IMR-90 (cell line): ENCODE measurements around the gene ST6GALNAC2. TPM values are rescaled to one million over a fixed set of nuclear protein-coding genes. Genes with fewer than 3 reads are reported as not detected.

Source experiments
- ATAC-seq: fragments of 200-7000 bp; cut with Tn5 transposase; 2 replicates; pipeline ENCODE4 v1.9.1; 2020; ENCODE audit warnings: low read depth, mild to moderate bottlenecking, moderate library complexity
- BruUV-seq: library from RNA; stranded (reverse); fragments of 400-500 nt; replicated peaks from 2 replicates; lab custom pipeline; 2021; lab: Mats Ljungman, UMichigan
- CTCF ChIA-PET: fragments of 300-600 bp; formaldehyde crosslinking; extraction: SDS; loops from one replicate; lab custom pipeline; 2021; ENCODE audit warnings: antibody characterized with exemption; lab: Yijun Ruan, JAX
- POLR2A ChIA-PET: fragments of 300-600 bp; sonication (Branson Sonifier 250); formaldehyde crosslinking; loops from one replicate; lab custom pipeline; 2022; ENCODE audit warnings: antibody characterized with exemption; ENCODE audit not compliant: unreplicated experiment; lab: Charles Lee
- DNase-seq: peaks from one replicate; pipeline ENCODE4 v3.0.0; 2013
- H2AFZ ChIP-seq: replicated peaks from 2 replicates; pipeline ENCODE3; 2013; ENCODE audit warnings: low read length, mild to moderate bottlenecking; ENCODE audit not compliant: poor library complexity
- H2AK5ac ChIP-seq: 2 replicates; pipeline ENCODE4 v1.6.1; 2013; ENCODE audit warnings: low read depth, low read length, inconsistent platforms
- H2AK9ac ChIP-seq: replicated peaks from 2 replicates; pipeline ENCODE3; 2013; ENCODE audit warnings: mild to moderate bottlenecking, low read depth, low read length, moderate library complexity; ENCODE audit not compliant: poor library complexity
- H2BK120ac ChIP-seq: 2 replicates; pipeline ENCODE4 v1.6.1; 2013; ENCODE audit warnings: low read depth, low read length, inconsistent platforms
- H2BK15ac ChIP-seq: 3 replicates; pipeline ENCODE4 v1.6.1; 2013; ENCODE audit warnings: low read depth, low read length, inconsistent platforms
- H2BK20ac ChIP-seq: 2 replicates; pipeline ENCODE4 v1.6.1; 2013; ENCODE audit warnings: low read depth, mild to moderate bottlenecking, inconsistent platforms, low read length, moderate library complexity
- H2BK5ac ChIP-seq: 2 replicates; pipeline ENCODE4 v1.6.1; 2013; ENCODE audit warnings: mild to moderate bottlenecking, low read depth, low read length, inconsistent platforms; ENCODE audit not compliant: poor library complexity, severe bottlenecking
- H3K14ac ChIP-seq: replicated peaks from 2 replicates; pipeline ENCODE4 v1.6.1; 2013; ENCODE audit warnings: low read depth, low read length, inconsistent platforms
- H3K18ac ChIP-seq: 2 replicates; pipeline ENCODE4 v1.6.1; 2013; ENCODE audit warnings: low read depth, low read length, control low read depth
- H3K23ac ChIP-seq: 2 replicates; pipeline ENCODE4 v1.6.1; 2013; ENCODE audit warnings: low read depth, low read length, inconsistent platforms
- H3K27ac ChIP-seq: 2 replicates; pipeline ENCODE4 v1.5.1; 2013; ENCODE audit warnings: mild to moderate bottlenecking, control low read depth, low read length; ENCODE audit not compliant: insufficient read depth
- H3K27me3 ChIP-seq: 2 replicates; pipeline ENCODE4 v1.6.1; 2013; ENCODE audit warnings: low read length; ENCODE audit not compliant: control insufficient read depth, insufficient read depth
- H3K36me3 ChIP-seq: 2 replicates; pipeline ENCODE4 v1.6.1; 2013; ENCODE audit warnings: low read length, mixed read lengths; ENCODE audit not compliant: control insufficient read depth, insufficient read depth
- H3K4ac ChIP-seq: 2 replicates; pipeline ENCODE4 v1.6.1; 2013; ENCODE audit warnings: low read depth, low read length, inconsistent platforms
- H3K4me1 ChIP-seq: 2 replicates; pipeline ENCODE4 v1.6.1; 2013; ENCODE audit warnings: low read length, mixed read lengths; ENCODE audit not compliant: control insufficient read depth, insufficient read depth
- H3K4me2 ChIP-seq: 2 replicates; pipeline ENCODE4 v1.6.1; 2013; ENCODE audit warnings: low read depth, mild to moderate bottlenecking, control low read depth, low read length, moderate library complexity
- H3K4me3 ChIP-seq: 2 replicates; pipeline ENCODE4 v1.5.1; 2013; ENCODE audit warnings: low read depth, mild to moderate bottlenecking, control low read depth, low read length, moderate library complexity; ENCODE audit not compliant: insufficient read depth
- H3K56ac ChIP-seq: 2 replicates; pipeline ENCODE4 v1.6.1; 2013; ENCODE audit warnings: low read length, inconsistent platforms; ENCODE audit not compliant: insufficient read depth; ENCODE audit errors: extremely low read depth
- H3K79me1 ChIP-seq, 2 experiments: 2 replicates each; pipeline ENCODE4 v1.6.1; 2013; ENCODE audit warnings: low read length in 2 of 2, inconsistent platforms in 1 of 2, low read depth in 1 of 2
- H3K9ac ChIP-seq: 2 replicates; pipeline ENCODE4 v1.6.1; 2013; ENCODE audit warnings: low read depth, low read length, control low read depth
- H3K9me1 ChIP-seq: 2 replicates; pipeline ENCODE4 v1.6.1; 2013; ENCODE audit warnings: low read length, inconsistent platforms; ENCODE audit not compliant: insufficient read depth
- H3K9me3 ChIP-seq: 2 replicates; pipeline ENCODE4 v1.6.1; 2013; ENCODE audit warnings: low read length; ENCODE audit not compliant: control insufficient read depth, insufficient read depth
- H4K20me1 ChIP-seq: 2 replicates; pipeline ENCODE4 v1.6.1; 2013; ENCODE audit warnings: low read length, inconsistent platforms; ENCODE audit not compliant: insufficient read depth
- H4K5ac ChIP-seq: 2 replicates; pipeline ENCODE4 v1.6.1; 2013; ENCODE audit warnings: mild to moderate bottlenecking, low read depth, low read length, control low read depth
- H4K8ac ChIP-seq, 2 experiments: 2 replicates each; pipeline ENCODE4 v1.6.1; 2013; ENCODE audit warnings: low read depth in 2 of 2, low read length in 2 of 2, control low read depth in 1 of 2, inconsistent platforms in 1 of 2
- H4K91ac ChIP-seq: 2 replicates; pipeline ENCODE4 v1.6.1; 2013; ENCODE audit warnings: low read depth, low read length, inconsistent platforms; ENCODE audit not compliant: insufficient read depth
- RCOR1 ChIP-seq: IDR thresholded peaks from 2 replicates; pipeline ENCODE4 v1.6.1; 2012; ENCODE audit warnings: mild to moderate bottlenecking, low read length, improper control_type of control experiment; ENCODE audit not compliant: insufficient replicate concordance
- SMC3 ChIP-seq: fragments of 150-350 bp; IDR thresholded peaks from 2 replicates; pipeline ENCODE4 v1.6.1; 2016; ENCODE audit warnings: low read depth, mild to moderate bottlenecking, antibody characterized with exemption, low read length, moderate library complexity
- WGBS, 2 experiments: methylation state at CpG; one replicate each; pipeline versions ENCODE4 v1.1.5 to v1.1.7; 2013; ENCODE audit warnings: missing lambda C conversion rate in 2 of 2; ENCODE audit not compliant: insufficient read length in 1 of 2; ENCODE audit errors: extremely low coverage in 2 of 2; 5-methylcytosine and 5-hydroxymethylcytosine counted together
- dilution Hi-C: fragments of 300-500 bp; cut with HindIII; formaldehyde crosslinking; loops from one replicate; pipeline ENCODE4 v1.14.3; 2018; ENCODE audit warnings: low sequenced_read_pairs; ENCODE audit not compliant: unreplicated experiment
- in situ Hi-C: fragments of 300-500 bp; cut with MboI; formaldehyde crosslinking; loops from 3 replicates; pipeline ENCODE4 v1.14.3; 2019; ENCODE audit warnings: low sequenced_read_pairs, inconsistent platforms, mixed read lengths
- intact Hi-C: fragments of 100-400 bp; cut with micrococcal nuclease; formaldehyde crosslinking; loops from 2 replicates; pipeline ENCODE4 v1.10.0; 2022
- polyA plus RNA-seq, 3 experiments: library from polyadenylated mRNA; depleted of rRNA; stranded (reverse); fragments of >200 nt; gene quantifications; 2 replicates each; pipeline ENCODE4 v1.2.3, GENCODE V29; 2012; ENCODE audit warnings: low replicate concordance in 1 of 3
- total RNA-seq: library from RNA; depleted of rRNA; stranded (reverse); fragments of >200 nt; gene quantifications from 2 replicates; pipeline ENCODE4 v1.2.3, GENCODE V29; 2012

ST6GALNAC2 gene
- total and polyA plus RNA-seq, 2 of the 4 experiments (the other 2 are of a cell fraction): 0.10 TPM; not detected in 1

DNA sequence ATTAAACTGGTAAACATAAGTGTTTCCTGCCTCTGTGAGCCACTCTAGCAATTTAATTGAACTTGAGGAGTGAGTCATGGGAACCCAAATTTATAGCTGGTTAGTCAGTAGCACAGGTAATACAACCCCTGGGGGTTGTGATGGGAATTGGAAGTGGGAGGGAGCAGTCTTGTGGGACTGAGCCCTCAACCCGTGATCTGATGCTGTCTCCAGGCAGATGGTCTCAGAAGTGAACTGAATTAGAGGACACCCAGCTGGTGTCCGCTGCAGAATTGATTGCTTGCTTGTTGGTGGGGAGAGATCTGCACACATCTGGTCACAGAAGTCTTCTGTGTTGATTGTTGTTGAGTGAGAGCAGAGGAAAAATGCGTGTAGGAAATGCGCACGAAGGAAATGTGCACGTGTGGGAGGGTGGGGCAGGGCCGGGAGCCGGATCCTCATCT lies 7.7 kb upstream of the ST6GALNAC2 start:
- CTCF ChIA-PET: no interaction called here
- DNase-seq (peak; percentile 31), ATAC-seq (no peak)
- no peak overlapping the region for H2BK5ac ChIP-seq
- no TSS peak for BruUV-seq
- H2AFZ ChIP-seq: no peak overlapping the region
- H4K8ac ChIP-seq: no peak overlapping the region
- H3K4me1 ChIP-seq: no peaks in the 10 kb centered on the region; the same call in 1 of the 2 replicates
- no peak overlapping the region for H3K23ac ChIP-seq
- no peak overlapping the region for H2BK20ac ChIP-seq
- no peak overlapping the region for H2AK9ac ChIP-seq
- H4K5ac ChIP-seq: no peak overlapping the region
- H3K14ac ChIP-seq: no peak overlapping the region
- H3K4me3 ChIP-seq: no peak overlapping the region
- H2AK5ac ChIP-seq: no peak overlapping the region
- no peak overlapping the region for H3K4me2 ChIP-seq
- no peak overlapping the region for H3K27ac ChIP-seq
- dilution Hi-C loops (no loop called here), in situ Hi-C loops (no loop called here), intact Hi-C loops (no loop called here)
- no peak overlapping the region for H2BK15ac ChIP-seq
- H3K9ac ChIP-seq: no peak overlapping the region
- no peaks in the 10 kb centered on the region for H3K79me1 ChIP-seq
- no peak overlapping the region for H4K91ac ChIP-seq
- no peak overlapping the region for H3K4ac ChIP-seq
- peaks cover 3% of the 10 kb centered on the region; the same call in 1 of the 2 replicates for H3K27me3 ChIP-seq
- TF ChIP-seq RCOR1 (no peak), SMC3 (no peak)
- no peak overlapping the region for H3K56ac ChIP-seq
- no peaks in the 10 kb centered on the region for H3K36me3 ChIP-seq
- H3K9me1 ChIP-seq: no peaks in the 10 kb centered on the region
- 0% methylated on average over 1 of the region's 8 CpGs; no CpG with 5 or more reads in 1 of the 2 experiments for WGBS, 2 experiments
- POLR2A ChIA-PET: interaction anchor here (0.6 kb wide), 1 partner anchor 133 kb away, joined by 3 read pairs; the partner anchor contains the start of genes JMJD6 and METTL23
- no peak overlapping the region for H2BK120ac ChIP-seq
- H3K18ac ChIP-seq: no peak overlapping the region
- H3K9me3 ChIP-seq: 0 out of 2 replicates have a peak, but pooled peaks cover 2% of the 10 kb centered on the region
- no peaks in the 10 kb centered on the region for H4K20me1 ChIP-seq
